ENCODE data around the gene SPRR2B. TPM values are rescaled to one million over a fixed set of nuclear protein-coding genes. Genes with fewer than 3 reads are reported as not detected.

Gene SPRR2B
- total and polyA plus RNA-seq, 2 of the 13 experiments (the other 11 are each of a cell fraction or from before 2014, with no cell fraction given), result not detected

DNA sequence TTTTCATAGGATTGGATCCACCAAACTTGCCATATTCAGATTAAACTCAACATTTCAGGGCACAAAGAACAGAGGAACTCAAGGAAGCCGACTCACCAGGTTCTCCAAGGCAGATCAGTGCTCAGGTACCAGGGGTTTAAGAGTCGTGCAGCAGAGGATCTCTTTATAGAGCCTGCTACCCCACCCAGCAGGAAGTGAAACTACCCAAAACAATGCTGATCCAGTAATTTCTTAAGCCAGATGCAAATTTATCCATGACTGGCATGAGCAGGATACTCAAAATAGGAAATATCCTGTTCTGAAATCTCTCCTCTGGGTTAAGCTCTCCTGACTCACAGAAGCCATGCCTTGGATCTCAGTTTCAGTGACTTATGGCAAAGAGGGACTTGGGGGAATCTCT is 14.0 kb downstream of the SPRR2B start, which contains the start of gene SPRR2A:
TSS of gene SPRR2A (minus strand) at position 138 of the 400 bp plus-strand sequence. CDS start 777 bp downstream, outside the sequence.
- 0% methylated on average over 2 of the region's 2 CpGs for WGBS (ENCODE audit: low lambda C conversion rate)
- ATAC-seq, result no peak
- no peak within 1 kb of the TSS for H3K9ac ChIP-seq (ENCODE audit: insufficient read depth, low read depth, low read length)
- CTCF ChIA-PET (ENCODE audit: low intra/inter-chr PET ratio, low total read pairs), result no interaction called here
- H3K79me2 ChIP-seq (ENCODE audit: insufficient read depth, low read length), result no peaks in the 10 kb centered on the region
- H4K20me1 ChIP-seq (ENCODE audit: insufficient read depth, low read length), result no peaks in the 10 kb centered on the region
- no peak within 1 kb of the TSS for H3K4me2 ChIP-seq (ENCODE audit: low read depth, low read length)
- H2AFZ ChIP-seq (ENCODE audit: low read length), result no peak within 1 kb of the TSS
- BruUV-seq (replicated peaks), result no TSS peak
- no peak for FAIRE-seq
- POLR2A ChIA-PET, result no interaction called here
- in situ Hi-C loops (cut with HindIII; ENCODE audit: extremely low pct_ligation_motif_present, low pct_unique_long_range_greater_than_20kb) (no loop called here), intact Hi-C loops (cut with micrococcal nuclease; ENCODE audit: unreplicated experiment) (no loop called here)
- no peak within 1 kb of the TSS for H3K27ac ChIP-seq (ENCODE audit: extremely low read length, insufficient read depth, low read length)
- H3K36me3 ChIP-seq (replicated peaks in 1 of 2; ENCODE audit: control insufficient read depth in 1 of 2, insufficient read depth in 2 of 2, low read length in 2 of 2), result no peaks in the 10 kb centered on the region
- no peaks in the 10 kb centered on the region for H3K9me3 ChIP-seq (ENCODE audit: low read length)
- DNase-seq (ENCODE audit: low spot score), result no peak
- H3K27me3 ChIP-seq (ENCODE audit: control insufficient read depth in 1 of 2, insufficient read depth in 2 of 2, low read length in 2 of 2), result no peaks in the 10 kb centered on the region
- H3K4me3 ChIP-seq (replicated peaks in 1 of 3; ENCODE audit: insufficient read depth in 1 of 3, low read depth in 2 of 3, low read length in 3 of 3), result no peak within 1 kb of the TSS
- H3K4me1 ChIP-seq (ENCODE audit: insufficient read depth, low read length), result no peaks in the 10 kb centered on the region
- TF ChIP-seq ETV5 (CRISPR knock-in tag; IDR thresholded peaks at IDR 0.05; ENCODE audit: borderline replicate concordance) (no peak), MED8 (CRISPR knock-in tag; IDR thresholded peaks at IDR 0.05; ENCODE audit: insufficient replicate concordance) (no peak), MYC (CRISPR knock-in tag; IDR thresholded peaks at IDR 0.05; ENCODE audit: borderline replicate concordance) (no peak), ZNF256 (CRISPR knock-in tag; conservative IDR thresholded peaks at IDR 0.05) (no peak), REXO4 (CRISPR knock-in tag; IDR thresholded peaks at IDR 0.05; ENCODE audit: borderline replicate concordance) (no peak), MTA3 (CRISPR knock-in tag; IDR thresholded peaks at IDR 0.05) (no peak), PHF5A (CRISPR knock-in tag; IDR thresholded peaks at IDR 0.05; ENCODE audit: low read depth, unreplicated experiment) (no peak), ZFAT (CRISPR knock-in tag; conservative IDR thresholded peaks at IDR 0.05) (no peak), ZMYM2 (CRISPR knock-in tag; IDR thresholded peaks at IDR 0.05) (no peak), TBX3 (IDR thresholded peaks at IDR 0.05; ENCODE audit: borderline replicate concordance) (no peak), SMARCE1 (IDR thresholded peaks at IDR 0.05; ENCODE audit: borderline replicate concordance) (no peak)
- TF ChIP-seq, protein P1, sequence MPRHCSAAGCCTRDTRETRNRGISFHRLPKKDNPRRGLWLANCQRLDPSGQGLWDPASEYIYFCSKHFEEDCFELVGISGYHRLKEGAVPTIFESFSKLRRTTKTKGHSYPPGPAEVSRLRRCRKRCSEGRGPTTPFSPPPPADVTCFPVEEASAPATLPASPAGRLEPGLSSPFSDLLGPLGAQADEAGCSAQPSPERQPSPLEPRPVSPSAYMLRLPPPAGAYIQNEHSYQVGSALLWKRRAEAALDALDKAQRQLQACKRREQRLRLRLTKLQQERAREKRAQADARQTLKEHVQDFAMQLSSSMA (CRISPR knock-in tag; IDR thresholded peaks at IDR 0.05), result no peak
- TF ChIP-seq, protein P2, sequence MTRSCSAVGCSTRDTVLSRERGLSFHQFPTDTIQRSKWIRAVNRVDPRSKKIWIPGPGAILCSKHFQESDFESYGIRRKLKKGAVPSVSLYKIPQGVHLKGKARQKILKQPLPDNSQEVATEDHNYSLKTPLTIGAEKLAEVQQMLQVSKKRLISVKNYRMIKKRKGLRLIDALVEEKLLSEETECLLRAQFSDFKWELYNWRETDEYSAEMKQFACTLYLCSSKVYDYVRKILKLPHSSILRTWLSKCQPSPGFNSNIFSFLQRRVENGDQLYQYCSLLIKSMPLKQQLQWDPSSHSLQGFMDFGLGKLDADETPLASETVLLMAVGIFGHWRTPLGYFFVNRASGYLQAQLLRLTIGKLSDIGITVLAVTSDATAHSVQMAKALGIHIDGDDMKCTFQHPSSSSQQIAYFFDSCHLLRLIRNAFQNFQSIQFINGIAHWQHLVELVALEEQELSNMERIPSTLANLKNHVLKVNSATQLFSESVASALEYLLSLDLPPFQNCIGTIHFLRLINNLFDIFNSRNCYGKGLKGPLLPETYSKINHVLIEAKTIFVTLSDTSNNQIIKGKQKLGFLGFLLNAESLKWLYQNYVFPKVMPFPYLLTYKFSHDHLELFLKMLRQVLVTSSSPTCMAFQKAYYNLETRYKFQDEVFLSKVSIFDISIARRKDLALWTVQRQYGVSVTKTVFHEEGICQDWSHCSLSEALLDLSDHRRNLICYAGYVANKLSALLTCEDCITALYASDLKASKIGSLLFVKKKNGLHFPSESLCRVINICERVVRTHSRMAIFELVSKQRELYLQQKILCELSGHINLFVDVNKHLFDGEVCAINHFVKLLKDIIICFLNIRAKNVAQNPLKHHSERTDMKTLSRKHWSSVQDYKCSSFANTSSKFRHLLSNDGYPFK (CRISPR knock-in tag; IDR thresholded peaks at IDR 0.05; ENCODE audit: borderline replicate concordance), result no peak
- TF ChIP-seq, protein P3, sequence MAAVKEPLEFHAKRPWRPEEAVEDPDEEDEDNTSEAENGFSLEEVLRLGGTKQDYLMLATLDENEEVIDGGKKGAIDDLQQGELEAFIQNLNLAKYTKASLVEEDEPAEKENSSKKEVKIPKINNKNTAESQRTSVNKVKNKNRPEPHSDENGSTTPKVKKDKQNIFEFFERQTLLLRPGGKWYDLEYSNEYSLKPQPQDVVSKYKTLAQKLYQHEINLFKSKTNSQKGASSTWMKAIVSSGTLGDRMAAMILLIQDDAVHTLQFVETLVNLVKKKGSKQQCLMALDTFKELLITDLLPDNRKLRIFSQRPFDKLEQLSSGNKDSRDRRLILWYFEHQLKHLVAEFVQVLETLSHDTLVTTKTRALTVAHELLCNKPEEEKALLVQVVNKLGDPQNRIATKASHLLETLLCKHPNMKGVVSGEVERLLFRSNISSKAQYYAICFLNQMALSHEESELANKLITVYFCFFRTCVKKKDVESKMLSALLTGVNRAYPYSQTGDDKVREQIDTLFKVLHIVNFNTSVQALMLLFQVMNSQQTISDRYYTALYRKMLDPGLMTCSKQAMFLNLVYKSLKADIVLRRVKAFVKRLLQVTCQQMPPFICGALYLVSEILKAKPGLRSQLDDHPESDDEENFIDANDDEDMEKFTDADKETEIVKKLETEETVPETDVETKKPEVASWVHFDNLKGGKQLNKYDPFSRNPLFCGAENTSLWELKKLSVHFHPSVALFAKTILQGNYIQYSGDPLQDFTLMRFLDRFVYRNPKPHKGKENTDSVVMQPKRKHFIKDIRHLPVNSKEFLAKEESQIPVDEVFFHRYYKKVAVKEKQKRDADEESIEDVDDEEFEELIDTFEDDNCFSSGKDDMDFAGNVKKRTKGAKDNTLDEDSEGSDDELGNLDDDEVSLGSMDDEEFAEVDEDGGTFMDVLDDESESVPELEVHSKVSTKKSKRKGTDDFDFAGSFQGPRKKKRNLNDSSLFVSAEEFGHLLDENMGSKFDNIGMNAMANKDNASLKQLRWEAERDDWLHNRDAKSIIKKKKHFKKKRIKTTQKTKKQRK (IDR thresholded peaks at IDR 0.05; ENCODE audit: low read length), result no peak
- TF ChIP-seq, protein P4, sequence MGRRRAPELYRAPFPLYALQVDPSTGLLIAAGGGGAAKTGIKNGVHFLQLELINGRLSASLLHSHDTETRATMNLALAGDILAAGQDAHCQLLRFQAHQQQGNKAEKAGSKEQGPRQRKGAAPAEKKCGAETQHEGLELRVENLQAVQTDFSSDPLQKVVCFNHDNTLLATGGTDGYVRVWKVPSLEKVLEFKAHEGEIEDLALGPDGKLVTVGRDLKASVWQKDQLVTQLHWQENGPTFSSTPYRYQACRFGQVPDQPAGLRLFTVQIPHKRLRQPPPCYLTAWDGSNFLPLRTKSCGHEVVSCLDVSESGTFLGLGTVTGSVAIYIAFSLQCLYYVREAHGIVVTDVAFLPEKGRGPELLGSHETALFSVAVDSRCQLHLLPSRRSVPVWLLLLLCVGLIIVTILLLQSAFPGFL (CRISPR knock-in tag; IDR thresholded peaks at IDR 0.05), result no peak
- TF ChIP-seq, protein P5, sequence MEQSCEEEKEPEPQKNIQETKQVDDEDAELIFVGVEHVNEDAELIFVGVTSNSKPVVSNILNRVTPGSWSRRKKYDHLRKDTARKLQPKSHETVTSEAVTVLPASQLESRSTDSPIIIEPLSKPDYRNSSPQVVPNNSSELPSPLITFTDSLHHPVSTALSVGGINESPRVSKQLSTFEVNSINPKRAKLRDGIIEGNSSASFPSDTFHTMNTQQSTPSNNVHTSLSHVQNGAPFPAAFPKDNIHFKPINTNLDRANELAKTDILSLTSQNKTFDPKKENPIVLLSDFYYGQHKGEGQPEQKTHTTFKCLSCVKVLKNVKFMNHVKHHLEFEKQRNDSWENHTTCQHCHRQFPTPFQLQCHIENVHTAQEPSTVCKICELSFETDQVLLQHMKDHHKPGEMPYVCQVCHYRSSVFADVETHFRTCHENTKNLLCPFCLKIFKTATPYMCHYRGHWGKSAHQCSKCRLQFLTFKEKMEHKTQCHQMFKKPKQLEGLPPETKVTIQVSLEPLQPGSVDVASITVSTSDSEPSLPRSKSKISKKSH (CRISPR knock-in tag; IDR thresholded peaks at IDR 0.05; ENCODE audit: borderline replicate concordance), result no peak

Measured in HepG2 (cell line).